ENCODE measurements around the gene PELI2. TPM values are rescaled to one million over a fixed set of nuclear protein-coding genes. Genes with fewer than 3 reads are reported as not detected.

PELI2 gene
- polyA plus RNA-seq, 1 donor (not counting 4 experiments of a cell fraction or from before 2014, with no cell fraction given): not detected

DNA sequence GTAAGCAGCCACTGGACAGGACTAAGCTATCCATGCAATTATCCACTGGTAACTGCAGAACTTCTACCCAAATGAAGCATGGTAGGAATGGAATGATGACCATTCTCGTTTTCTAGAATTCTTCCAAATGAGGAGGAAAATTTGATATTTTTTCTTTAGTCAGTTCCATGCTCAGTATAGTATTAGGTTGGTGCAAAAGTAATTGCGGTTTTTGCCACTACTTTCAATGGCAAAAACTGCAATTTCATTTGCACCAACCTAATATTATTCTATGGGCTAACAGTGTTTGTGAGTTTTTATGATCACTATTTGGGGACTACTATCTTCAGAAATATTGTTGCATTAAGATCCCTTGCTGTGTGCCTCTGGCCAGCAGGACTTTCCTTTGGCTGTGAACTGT is 42.9 kb upstream of the PELI2 start:
- dilution Hi-C loops (cut with MboI; ENCODE audit: extremely low pct_ligation_motif_present, low sequenced_read_pairs): no loop called here
- H4K20me1 ChIP-seq (ENCODE audit: control insufficient read depth, extremely low read depth, insufficient read depth, low read length): no peaks in the 10 kb centered on the region

DNA sequence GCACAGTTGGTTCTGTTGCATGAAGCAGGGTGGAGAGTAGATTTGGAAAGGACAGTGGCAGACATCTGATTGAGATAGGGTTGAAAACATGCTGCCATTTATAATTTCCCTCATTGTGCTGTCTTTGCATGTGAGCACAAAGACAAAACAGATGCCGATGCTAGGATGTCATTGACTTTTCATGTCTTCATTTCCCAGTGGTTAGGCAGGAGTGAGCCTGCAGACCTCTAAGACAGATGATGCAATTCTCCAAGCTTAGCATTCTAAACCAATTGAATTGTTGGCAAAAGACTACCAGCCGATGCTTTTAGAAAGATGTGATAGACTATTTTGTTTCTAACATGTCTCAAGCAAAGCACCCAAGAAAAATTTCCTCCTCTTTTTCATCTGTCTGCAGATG is 37.1 kb upstream of the PELI2 start:
- no peaks in the 10 kb centered on the region for H3K4me1 ChIP-seq (ENCODE audit: control insufficient read depth, extremely low read depth, insufficient read depth, low read length)
- H3K9me3 ChIP-seq (ENCODE audit: control insufficient read depth, low read depth, low read length): no peaks in the 10 kb centered on the region
- no peaks in the 10 kb centered on the region for H3K36me3 ChIP-seq (ENCODE audit: control insufficient read depth in 2 of 2, extremely low read depth in 1 of 2, insufficient read depth in 2 of 2, low read length in 2 of 2)
- FAIRE-seq (no peak), DNase-seq (ENCODE audit: low read depth, low spot score) (no peak)
- no peak overlapping the region for H3K4me2 ChIP-seq (ENCODE audit: control insufficient read depth, extremely low read depth, insufficient read depth, low read depth, low read length)
- no peak overlapping the region for H3K9ac ChIP-seq (ENCODE audit: control insufficient read depth, extremely low read depth, insufficient read depth, low read length)
- H2AFZ ChIP-seq (ENCODE audit: control insufficient read depth, low read length): no peak overlapping the region
- no peaks in the 10 kb centered on the region for H3K9me1 ChIP-seq (ENCODE audit: control insufficient read depth, extremely low read depth, insufficient read depth, low read length)
- no peaks in the 10 kb centered on the region for H3K79me2 ChIP-seq (ENCODE audit: control insufficient read depth, insufficient read depth, low read length)
- H3K27me3 ChIP-seq (ENCODE audit: control insufficient read depth, extremely low read depth, insufficient read depth, low read length): peaks cover 18% of the 10 kb centered on the region
- no peak overlapping the region for H3K27ac ChIP-seq (ENCODE audit: control insufficient read depth, insufficient read depth, low read length)
- H4K20me1 ChIP-seq (ENCODE audit: control insufficient read depth, extremely low read depth, insufficient read depth, low read length): no peaks in the 10 kb centered on the region
- TF ChIP-seq EZH2 (IDR thresholded peaks at IDR 0.05; ENCODE audit: low read length): no peak
- TF ChIP-seq, protein P1, sequence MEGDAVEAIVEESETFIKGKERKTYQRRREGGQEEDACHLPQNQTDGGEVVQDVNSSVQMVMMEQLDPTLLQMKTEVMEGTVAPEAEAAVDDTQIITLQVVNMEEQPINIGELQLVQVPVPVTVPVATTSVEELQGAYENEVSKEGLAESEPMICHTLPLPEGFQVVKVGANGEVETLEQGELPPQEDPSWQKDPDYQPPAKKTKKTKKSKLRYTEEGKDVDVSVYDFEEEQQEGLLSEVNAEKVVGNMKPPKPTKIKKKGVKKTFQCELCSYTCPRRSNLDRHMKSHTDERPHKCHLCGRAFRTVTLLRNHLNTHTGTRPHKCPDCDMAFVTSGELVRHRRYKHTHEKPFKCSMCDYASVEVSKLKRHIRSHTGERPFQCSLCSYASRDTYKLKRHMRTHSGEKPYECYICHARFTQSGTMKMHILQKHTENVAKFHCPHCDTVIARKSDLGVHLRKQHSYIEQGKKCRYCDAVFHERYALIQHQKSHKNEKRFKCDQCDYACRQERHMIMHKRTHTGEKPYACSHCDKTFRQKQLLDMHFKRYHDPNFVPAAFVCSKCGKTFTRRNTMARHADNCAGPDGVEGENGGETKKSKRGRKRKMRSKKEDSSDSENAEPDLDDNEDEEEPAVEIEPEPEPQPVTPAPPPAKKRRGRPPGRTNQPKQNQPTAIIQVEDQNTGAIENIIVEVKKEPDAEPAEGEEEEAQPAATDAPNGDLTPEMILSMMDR (optimal IDR thresholded peaks at IDR 0.05 in 1 of 3, IDR thresholded peaks at IDR 0.05 in 1 of 3, conservative IDR thresholded peaks at IDR 0.05 in 1 of 3; ENCODE audit: extremely low read depth in 1 of 3, insufficient read depth in 2 of 3, low read length in 3 of 3): no peak
- no peak overlapping the region for H3K4me3 ChIP-seq (ENCODE audit: control insufficient read depth in 2 of 3, extremely low read depth in 1 of 3, insufficient read depth in 2 of 3, low read depth in 1 of 3, low read length in 3 of 3)
- dilution Hi-C loops (cut with MboI; ENCODE audit: extremely low pct_ligation_motif_present, low sequenced_read_pairs): no loop called here

More for the DNA sequence above, 42.9 kb upstream of the PELI2 start:
- H3K79me2 ChIP-seq (ENCODE audit: control insufficient read depth, insufficient read depth, low read length): no peaks in the 10 kb centered on the region
- H3K9me3 ChIP-seq (ENCODE audit: control insufficient read depth, low read depth, low read length): no peaks in the 10 kb centered on the region
- peaks cover 2% of the 10 kb centered on the region for H3K27me3 ChIP-seq (ENCODE audit: control insufficient read depth, extremely low read depth, insufficient read depth, low read length)
- no peaks in the 10 kb centered on the region for H3K36me3 ChIP-seq (ENCODE audit: control insufficient read depth in 2 of 2, extremely low read depth in 1 of 2, insufficient read depth in 2 of 2, low read length in 2 of 2)
- FAIRE-seq (no peak), DNase-seq (ENCODE audit: low read depth, low spot score) (no peak)
- no peaks in the 10 kb centered on the region for H3K9me1 ChIP-seq (ENCODE audit: control insufficient read depth, extremely low read depth, insufficient read depth, low read length)
- no peak overlapping the region for H3K4me2 ChIP-seq (ENCODE audit: control insufficient read depth, extremely low read depth, insufficient read depth, low read depth, low read length)
- no peak overlapping the region for H3K4me3 ChIP-seq (ENCODE audit: control insufficient read depth in 2 of 3, extremely low read depth in 1 of 3, insufficient read depth in 2 of 3, low read depth in 1 of 3, low read length in 3 of 3)
- no peak overlapping the region for H2AFZ ChIP-seq (ENCODE audit: control insufficient read depth, low read length)
- H3K4me1 ChIP-seq (ENCODE audit: control insufficient read depth, extremely low read depth, insufficient read depth, low read length): no peaks in the 10 kb centered on the region
- no peak overlapping the region for H3K27ac ChIP-seq (ENCODE audit: control insufficient read depth, insufficient read depth, low read length)
- H3K9ac ChIP-seq (ENCODE audit: control insufficient read depth, extremely low read depth, insufficient read depth, low read length): no peak overlapping the region
- TF ChIP-seq EZH2 (IDR thresholded peaks at IDR 0.05; ENCODE audit: low read length): no peak
- TF ChIP-seq, protein P1 (optimal IDR thresholded peaks at IDR 0.05 in 1 of 3, IDR thresholded peaks at IDR 0.05 in 1 of 3, conservative IDR thresholded peaks at IDR 0.05 in 1 of 3; ENCODE audit: extremely low read depth in 1 of 3, insufficient read depth in 2 of 3, low read length in 3 of 3): no peak

Measured in keratinocyte (primary cell).